HepG2 (cell line): ENCODE measurements around the gene SWSAP1. TPM values are rescaled to one million over a fixed set of nuclear protein-coding genes. Genes with fewer than 3 reads are reported as not detected.

Experiments used
- ADNP ChIP-seq: sonication (generic); formaldehyde crosslinking; IDR thresholded peaks from 2 replicates; pipeline ENCODE4 v1.4.0; 2020; ENCODE audit warnings: missing genetic modification reagents
- CHD4 ChIP-seq: fragments of 200-600 bp; sonication (generic); IDR thresholded peaks from 2 replicates; pipeline ENCODE4 v1.7.0; 2017; ENCODE audit warnings: mild to moderate bottlenecking, low read length, borderline replicate concordance
- MTA3 ChIP-seq: sonication (generic); formaldehyde crosslinking; IDR thresholded peaks from 2 replicates; pipeline ENCODE4 v1.4.0; 2020; ENCODE audit warnings: missing genetic modification reagents
- NCOR1 ChIP-seq: fragments of 200-600 bp; sonication (generic); IDR thresholded peaks from 2 replicates; pipeline ENCODE4 v1.7.0; 2017; ENCODE audit warnings: antibody characterized with exemption, low read length, borderline replicate concordance
- SIX1 ChIP-seq: sonication (generic); formaldehyde crosslinking; IDR thresholded peaks from 2 replicates; pipeline ENCODE4 v1.4.0; 2020; ENCODE audit warnings: missing genetic modification reagents, borderline replicate concordance
- ZBTB21 ChIP-seq: sonication (generic); formaldehyde crosslinking; IDR thresholded peaks from 2 replicates; pipeline ENCODE4 v1.4.0; 2020; ENCODE audit warnings: missing genetic modification reagents
- ZNF292 ChIP-seq: sonication (generic); formaldehyde crosslinking; IDR thresholded peaks from 2 replicates; pipeline ENCODE4 v1.8.1; 2022; ENCODE audit warnings: mild to moderate bottlenecking, low read depth, missing genetic modification reagents, borderline replicate concordance
- ZNF629 ChIP-seq: sonication (generic); formaldehyde crosslinking; conservative IDR thresholded peaks from 2 replicates; pipeline ENCODE4 v1.5.0; 2020; ENCODE audit warnings: missing genetic modification reagents
- ZNF883 ChIP-seq: sonication (generic); formaldehyde crosslinking; IDR thresholded peaks from 2 replicates; pipeline ENCODE4 v1.5.1; 2020; ENCODE audit warnings: mild to moderate bottlenecking, missing genetic modification reagents; ENCODE audit errors: not compliant biosample characterization
- polyA plus RNA-seq, 8 experiments: library from polyadenylated mRNA; depleted of rRNA in 3 of 8; stranded (reverse) in 7 of 8; unstranded in 1 of 8; fragments of >200 nt; fragmentation: Illumina TruSeq in 4 of 8; extraction: Trizol in 4 of 8; gene quantifications; 2 replicates each; pipeline versions ENCODE4 v1.2.1 to v1.2.3, GENCODE V29; 2011 to 2016; ENCODE audit warnings: low read depth in 4 of 8, missing spikeins in 1 of 8, mixed read lengths in 1 of 8; ENCODE audit not compliant: insufficient read depth in 1 of 8
- total RNA-seq, 5 experiments: library from RNA; depleted of rRNA; stranded (reverse); fragments of >200 nt; fragmentation: Illumina TruSeq; extraction: Trizol; gene quantifications; 2 replicates each; pipeline ENCODE4 v1.2.3, GENCODE V29; 2016; ENCODE audit warnings: low read depth in 1 of 5
- TF ChIP-seq, protein P1 (sequence below): sonication (generic); formaldehyde crosslinking; IDR thresholded peaks from 2 replicates; pipeline ENCODE4 v1.5.1; 2020; ENCODE audit warnings: mild to moderate bottlenecking, missing genetic modification reagents
- TF ChIP-seq, protein P2 (sequence below): sonication (generic); formaldehyde crosslinking; IDR thresholded peaks from 2 replicates; pipeline ENCODE4 v1.5.0; 2020; ENCODE audit warnings: missing genetic modification reagents
- TF ChIP-seq, protein P3 (sequence below): sonication (generic); formaldehyde crosslinking; IDR thresholded peaks from 2 replicates; pipeline ENCODE4 v1.5.0; 2020; ENCODE audit warnings: missing genetic modification reagents
- TF ChIP-seq, protein P4 (sequence below): sonication (generic); formaldehyde crosslinking; IDR thresholded peaks from 2 replicates; pipeline ENCODE4 v1.8.1; 2022; ENCODE audit warnings: low read depth, mild to moderate bottlenecking, missing genetic modification reagents
- TF ChIP-seq, protein P5 (sequence below): sonication (generic); formaldehyde crosslinking; IDR thresholded peaks from 2 replicates; pipeline ENCODE4 v1.8.1; 2022; ENCODE audit warnings: mild to moderate bottlenecking, missing genetic modification reagents
- TF ChIP-seq, protein P6 (sequence below): sonication (generic); formaldehyde crosslinking; IDR thresholded peaks from 2 replicates; pipeline ENCODE4 v1.4.0; 2020; ENCODE audit warnings: missing genetic modification reagents, borderline replicate concordance

Gene SWSAP1
- total and polyA plus RNA-seq, 2 of the 13 experiments (the other 11 are each of a cell fraction or from before 2014, with no cell fraction given) = 2.7 to 3.3 TPM

DNA sequence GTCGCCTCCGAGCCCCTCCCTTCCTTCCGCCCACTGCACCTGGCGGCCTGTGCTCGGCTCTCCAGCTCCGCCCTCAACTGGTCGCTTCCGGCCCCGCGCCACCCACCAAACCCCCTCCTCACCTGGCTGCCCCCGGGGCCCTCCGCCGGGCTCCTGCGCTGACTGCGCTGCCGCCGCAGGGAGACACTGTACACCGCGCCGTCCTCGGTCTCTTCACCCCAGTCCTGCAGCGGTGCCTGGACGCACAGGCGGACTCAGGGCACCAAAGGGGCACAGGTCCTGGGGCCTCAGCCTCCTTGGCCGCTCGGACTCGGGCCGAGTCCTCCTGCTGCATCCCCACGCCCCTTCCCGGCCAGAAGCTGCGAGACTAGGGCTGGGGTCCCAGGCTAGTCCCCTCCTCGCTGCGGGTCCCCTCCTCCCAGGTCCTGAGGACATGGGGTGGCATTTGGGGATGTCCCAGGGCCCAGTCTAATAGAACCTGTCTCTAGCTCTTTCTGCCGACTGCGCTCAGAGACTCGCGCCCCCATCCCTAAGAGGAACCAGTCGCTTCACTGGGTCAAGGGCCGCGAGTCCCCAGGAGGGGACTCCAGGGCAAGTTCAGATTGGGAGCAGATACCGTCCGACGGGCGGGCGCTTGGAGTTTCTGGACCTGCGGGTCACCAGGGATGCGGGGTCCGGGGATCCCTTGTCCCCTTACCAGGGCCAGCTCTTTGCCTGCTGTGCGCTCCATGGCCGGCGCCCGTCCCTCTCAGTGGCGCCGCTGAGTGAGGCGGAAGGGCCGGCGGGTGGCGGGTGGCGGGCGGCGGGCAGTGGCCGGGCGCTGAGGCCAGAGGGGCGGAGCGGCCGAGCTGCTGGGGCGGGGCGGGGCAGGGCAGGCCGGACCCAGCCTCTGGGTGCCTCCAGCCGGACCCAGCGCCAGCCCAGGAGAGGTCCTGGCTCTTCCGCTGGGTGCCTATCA is 44.4 kb downstream of the SWSAP1 start, which contains the start of gene RGL3 (continued):
- TF ChIP-seq ZNF883 (CRISPR knock-in tag) = peak; percentile 55
- TF ChIP-seq ADNP (CRISPR knock-in tag) = no peak
- TF ChIP-seq, protein P1, sequence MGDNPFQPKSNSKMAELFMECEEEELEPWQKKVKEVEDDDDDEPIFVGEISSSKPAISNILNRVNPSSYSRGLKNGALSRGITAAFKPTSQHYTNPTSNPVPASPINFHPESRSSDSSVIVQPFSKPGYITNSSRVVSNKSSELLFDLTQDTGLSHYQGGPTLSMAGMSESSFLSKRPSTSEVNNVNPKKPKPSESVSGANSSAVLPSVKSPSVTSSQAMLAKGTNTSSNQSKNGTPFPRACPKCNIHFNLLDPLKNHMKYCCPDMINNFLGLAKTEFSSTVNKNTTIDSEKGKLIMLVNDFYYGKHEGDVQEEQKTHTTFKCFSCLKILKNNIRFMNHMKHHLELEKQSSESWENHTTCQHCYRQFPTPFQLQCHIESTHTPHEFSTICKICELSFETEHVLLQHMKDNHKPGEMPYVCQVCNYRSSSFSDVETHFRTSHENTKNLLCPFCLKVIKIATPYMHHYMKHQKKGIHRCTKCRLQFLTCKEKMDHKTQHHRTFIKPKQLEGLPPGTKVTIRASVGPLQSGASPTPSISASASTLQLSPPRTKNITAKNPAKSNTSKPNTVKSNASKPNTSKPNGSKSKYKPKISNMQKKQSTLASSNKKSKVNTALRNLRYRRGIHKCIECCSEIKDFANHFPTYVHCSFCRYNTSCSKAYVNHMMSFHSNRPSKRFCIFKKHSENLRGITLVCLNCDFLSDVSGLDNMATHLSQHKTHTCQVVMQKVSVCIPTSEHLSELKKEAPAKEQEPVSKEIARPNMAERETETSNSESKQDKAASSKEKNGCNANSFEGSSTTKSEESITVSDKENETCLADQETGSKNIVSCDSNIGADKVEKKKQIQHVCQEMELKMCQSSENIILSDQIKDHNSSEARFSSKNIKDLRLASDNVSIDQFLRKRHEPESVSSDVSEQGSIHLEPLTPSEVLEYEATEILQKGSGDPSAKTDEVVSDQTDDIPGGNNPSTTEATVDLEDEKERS = 0 out of 2 replicates have a peak, but pooled peaks have one; percentile 55
- TF ChIP-seq, protein P2, sequence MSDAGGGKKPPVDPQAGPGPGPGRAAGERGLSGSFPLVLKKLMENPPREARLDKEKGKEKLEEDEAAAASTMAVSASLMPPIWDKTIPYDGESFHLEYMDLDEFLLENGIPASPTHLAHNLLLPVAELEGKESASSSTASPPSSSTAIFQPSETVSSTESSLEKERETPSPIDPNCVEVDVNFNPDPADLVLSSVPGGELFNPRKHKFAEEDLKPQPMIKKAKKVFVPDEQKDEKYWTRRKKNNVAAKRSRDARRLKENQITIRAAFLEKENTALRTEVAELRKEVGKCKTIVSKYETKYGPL = no peak
- TF ChIP-seq ZNF629 (CRISPR knock-in tag) = no peak
- no peak for TF ChIP-seq CHD4
- TF ChIP-seq ZNF292 (CRISPR knock-in tag) = no peak
- TF ChIP-seq, protein P3, sequence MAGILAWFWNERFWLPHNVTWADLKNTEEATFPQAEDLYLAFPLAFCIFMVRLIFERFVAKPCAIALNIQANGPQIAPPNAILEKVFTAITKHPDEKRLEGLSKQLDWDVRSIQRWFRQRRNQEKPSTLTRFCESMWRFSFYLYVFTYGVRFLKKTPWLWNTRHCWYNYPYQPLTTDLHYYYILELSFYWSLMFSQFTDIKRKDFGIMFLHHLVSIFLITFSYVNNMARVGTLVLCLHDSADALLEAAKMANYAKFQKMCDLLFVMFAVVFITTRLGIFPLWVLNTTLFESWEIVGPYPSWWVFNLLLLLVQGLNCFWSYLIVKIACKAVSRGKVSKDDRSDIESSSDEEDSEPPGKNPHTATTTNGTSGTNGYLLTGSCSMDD (CRISPR knock-in tag) = no peak
- no peak for TF ChIP-seq MTA3 (CRISPR knock-in tag)
- no peak for TF ChIP-seq NCOR1
- no peak for TF ChIP-seq ZBTB21
- TF ChIP-seq SIX1 (CRISPR knock-in tag) = no peak
- TF ChIP-seq, protein P4, sequence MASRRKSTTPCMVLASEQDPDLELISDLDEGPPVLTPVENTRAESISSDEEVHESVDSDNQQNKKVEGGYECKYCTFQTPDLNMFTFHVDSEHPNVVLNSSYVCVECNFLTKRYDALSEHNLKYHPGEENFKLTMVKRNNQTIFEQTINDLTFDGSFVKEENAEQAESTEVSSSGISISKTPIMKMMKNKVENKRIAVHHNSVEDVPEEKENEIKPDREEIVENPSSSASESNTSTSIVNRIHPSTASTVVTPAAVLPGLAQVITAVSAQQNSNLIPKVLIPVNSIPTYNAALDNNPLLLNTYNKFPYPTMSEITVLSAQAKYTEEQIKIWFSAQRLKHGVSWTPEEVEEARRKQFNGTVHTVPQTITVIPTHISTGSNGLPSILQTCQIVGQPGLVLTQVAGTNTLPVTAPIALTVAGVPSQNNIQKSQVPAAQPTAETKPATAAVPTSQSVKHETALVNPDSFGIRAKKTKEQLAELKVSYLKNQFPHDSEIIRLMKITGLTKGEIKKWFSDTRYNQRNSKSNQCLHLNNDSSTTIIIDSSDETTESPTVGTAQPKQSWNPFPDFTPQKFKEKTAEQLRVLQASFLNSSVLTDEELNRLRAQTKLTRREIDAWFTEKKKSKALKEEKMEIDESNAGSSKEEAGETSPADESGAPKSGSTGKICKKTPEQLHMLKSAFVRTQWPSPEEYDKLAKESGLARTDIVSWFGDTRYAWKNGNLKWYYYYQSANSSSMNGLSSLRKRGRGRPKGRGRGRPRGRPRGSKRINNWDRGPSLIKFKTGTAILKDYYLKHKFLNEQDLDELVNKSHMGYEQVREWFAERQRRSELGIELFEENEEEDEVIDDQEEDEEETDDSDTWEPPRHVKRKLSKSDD (CRISPR knock-in tag) = no peak
- TF ChIP-seq, protein P5, sequence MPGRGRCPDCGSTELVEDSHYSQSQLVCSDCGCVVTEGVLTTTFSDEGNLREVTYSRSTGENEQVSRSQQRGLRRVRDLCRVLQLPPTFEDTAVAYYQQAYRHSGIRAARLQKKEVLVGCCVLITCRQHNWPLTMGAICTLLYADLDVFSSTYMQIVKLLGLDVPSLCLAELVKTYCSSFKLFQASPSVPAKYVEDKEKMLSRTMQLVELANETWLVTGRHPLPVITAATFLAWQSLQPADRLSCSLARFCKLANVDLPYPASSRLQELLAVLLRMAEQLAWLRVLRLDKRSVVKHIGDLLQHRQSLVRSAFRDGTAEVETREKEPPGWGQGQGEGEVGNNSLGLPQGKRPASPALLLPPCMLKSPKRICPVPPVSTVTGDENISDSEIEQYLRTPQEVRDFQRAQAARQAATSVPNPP (CRISPR knock-in tag) = no peak
- TF ChIP-seq, protein P6, sequence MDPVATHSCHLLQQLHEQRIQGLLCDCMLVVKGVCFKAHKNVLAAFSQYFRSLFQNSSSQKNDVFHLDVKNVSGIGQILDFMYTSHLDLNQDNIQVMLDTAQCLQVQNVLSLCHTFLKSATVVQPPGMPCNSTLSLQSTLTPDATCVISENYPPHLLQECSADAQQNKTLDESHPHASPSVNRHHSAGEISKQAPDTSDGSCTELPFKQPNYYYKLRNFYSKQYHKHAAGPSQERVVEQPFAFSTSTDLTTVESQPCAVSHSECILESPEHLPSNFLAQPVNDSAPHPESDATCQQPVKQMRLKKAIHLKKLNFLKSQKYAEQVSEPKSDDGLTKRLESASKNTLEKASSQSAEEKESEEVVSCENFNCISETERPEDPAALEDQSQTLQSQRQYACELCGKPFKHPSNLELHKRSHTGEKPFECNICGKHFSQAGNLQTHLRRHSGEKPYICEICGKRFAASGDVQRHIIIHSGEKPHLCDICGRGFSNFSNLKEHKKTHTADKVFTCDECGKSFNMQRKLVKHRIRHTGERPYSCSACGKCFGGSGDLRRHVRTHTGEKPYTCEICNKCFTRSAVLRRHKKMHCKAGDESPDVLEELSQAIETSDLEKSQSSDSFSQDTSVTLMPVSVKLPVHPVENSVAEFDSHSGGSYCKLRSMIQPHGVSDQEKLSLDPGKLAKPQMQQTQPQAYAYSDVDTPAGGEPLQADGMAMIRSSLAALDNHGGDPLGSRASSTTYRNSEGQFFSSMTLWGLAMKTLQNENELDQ (CRISPR knock-in tag) = no peak
